ENCODE data around the gene CYP27B1. TPM values are rescaled to one million over a fixed set of nuclear protein-coding genes. Genes with fewer than 3 reads are reported as not detected.
A peak's percentile ranks its signal among the peaks of the same experiment; 100 is the strongest.
"Not testable (repeated sequence)": the region's sequence is repeated elsewhere in the genome, so short reads cannot be mapped to it uniquely, and the experiment has no call there.

Gene CYP27B1
- total RNA-seq, 2 experiments from 2014 or later = 6.9 to 7.1 TPM

DNA sequence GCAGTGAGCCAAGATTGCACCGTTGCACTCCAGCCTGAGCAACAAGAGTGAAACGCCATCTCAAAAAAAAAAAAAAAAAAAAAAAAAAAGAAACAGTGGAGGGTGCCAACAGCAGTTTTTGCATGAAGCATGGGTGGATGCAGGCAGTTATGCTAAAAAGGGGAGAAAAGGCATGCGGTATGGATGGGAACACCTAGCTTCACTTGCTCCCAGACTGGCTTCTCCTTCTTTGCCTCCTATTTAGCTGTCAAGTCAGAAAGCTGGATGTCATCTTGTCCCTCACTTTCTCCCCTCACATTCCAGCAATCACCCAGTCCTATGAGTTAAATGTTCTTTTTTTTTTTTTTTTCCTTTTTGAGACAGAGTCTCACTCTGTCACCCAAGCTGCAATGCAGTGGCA lies 8.2 kb upstream of the CYP27B1 start:
- no peak overlapping the region for H3K4me3 ChIP-seq (ENCODE audit: low read depth, low read length, poor library complexity, severe bottlenecking)
- no peak overlapping the region for H3K27ac ChIP-seq (ENCODE audit: low read depth, low read length, poor library complexity, severe bottlenecking)
- CTCF ChIA-PET (ENCODE audit: unreplicated experiment) = no interaction called here
- peaks cover 12% of the 10 kb centered on the region; the same call in 1 of the 2 replicates for H3K79me2 ChIP-seq (ENCODE audit: insufficient read depth, low read depth, low read length)
- no peak for DNase-seq (ENCODE audit: low spot score)
- H3K9me2 ChIP-seq (ENCODE audit: insufficient read depth, low read length) = no peaks in the 10 kb centered on the region
- no peaks in the 10 kb centered on the region for H3K9me3 ChIP-seq (ENCODE audit: low read length)
- peaks cover 25% of the 10 kb centered on the region for H3K4me1 ChIP-seq (ENCODE audit: insufficient read depth, low read length, poor library complexity, severe bottlenecking)
- no peak overlapping the region for H2AFZ ChIP-seq (ENCODE audit: low read length)
- BruUV-seq (replicated peaks) = no TSS peak
- H3K4me2 ChIP-seq (ENCODE audit: low read length) = no peak overlapping the region
- intact Hi-C loops (cut with micrococcal nuclease; ENCODE audit: unreplicated experiment) = no loop called here
- TF ChIP-seq EZH2phosphoT487 (IDR thresholded peaks at IDR 0.05; ENCODE audit: borderline replicate concordance, low read depth, low read length) = no peak
- TF ChIP-seq, protein P1, sequence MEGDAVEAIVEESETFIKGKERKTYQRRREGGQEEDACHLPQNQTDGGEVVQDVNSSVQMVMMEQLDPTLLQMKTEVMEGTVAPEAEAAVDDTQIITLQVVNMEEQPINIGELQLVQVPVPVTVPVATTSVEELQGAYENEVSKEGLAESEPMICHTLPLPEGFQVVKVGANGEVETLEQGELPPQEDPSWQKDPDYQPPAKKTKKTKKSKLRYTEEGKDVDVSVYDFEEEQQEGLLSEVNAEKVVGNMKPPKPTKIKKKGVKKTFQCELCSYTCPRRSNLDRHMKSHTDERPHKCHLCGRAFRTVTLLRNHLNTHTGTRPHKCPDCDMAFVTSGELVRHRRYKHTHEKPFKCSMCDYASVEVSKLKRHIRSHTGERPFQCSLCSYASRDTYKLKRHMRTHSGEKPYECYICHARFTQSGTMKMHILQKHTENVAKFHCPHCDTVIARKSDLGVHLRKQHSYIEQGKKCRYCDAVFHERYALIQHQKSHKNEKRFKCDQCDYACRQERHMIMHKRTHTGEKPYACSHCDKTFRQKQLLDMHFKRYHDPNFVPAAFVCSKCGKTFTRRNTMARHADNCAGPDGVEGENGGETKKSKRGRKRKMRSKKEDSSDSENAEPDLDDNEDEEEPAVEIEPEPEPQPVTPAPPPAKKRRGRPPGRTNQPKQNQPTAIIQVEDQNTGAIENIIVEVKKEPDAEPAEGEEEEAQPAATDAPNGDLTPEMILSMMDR (conservative IDR thresholded peaks at IDR 0.05; ENCODE audit: low read length) = no peak
- no peaks in the 10 kb centered on the region for H4K20me1 ChIP-seq (ENCODE audit: insufficient read depth, low read length)
- POLR2A ChIA-PET = interaction anchor here (0.8 kb wide), 1 partner anchor 19 kb away, joined by 4 read pairs; no protein-coding TSS in a partner anchor
- H3K36me3 ChIP-seq (ENCODE audit: insufficient read depth, low read length) = peaks cover 9% of the 10 kb centered on the region; the same call in 1 of the 2 replicates

DNA sequence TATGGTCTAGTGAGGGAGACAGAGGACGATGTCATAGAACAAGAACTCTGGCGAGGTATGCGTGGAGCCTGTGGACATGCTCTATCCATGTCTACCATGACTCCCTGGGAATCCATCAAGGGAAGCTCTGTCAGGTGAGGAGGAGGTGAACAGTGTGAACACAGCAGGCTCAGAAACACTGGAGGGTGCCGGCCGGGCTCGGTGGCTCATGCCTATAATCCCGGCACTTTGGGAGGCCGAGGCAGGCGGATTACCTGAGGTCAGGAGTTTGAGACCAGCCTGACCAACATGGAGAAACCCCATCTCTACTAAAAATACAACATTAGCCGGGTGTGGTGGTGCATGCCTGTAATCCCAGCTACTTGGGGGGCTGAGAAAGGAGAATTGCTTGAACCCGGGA lies 7.8 kb upstream of the CYP27B1 start:
- Histone ChIP-seq H3K36me3 (ENCODE audit: insufficient read depth, low read length) (peaks cover 13% of the 10 kb centered on the region), H3K79me2 (ENCODE audit: insufficient read depth, low read depth, low read length) (peaks cover 12% of the 10 kb centered on the region; the same call in 1 of the 2 replicates), H3K4me1 (ENCODE audit: insufficient read depth, low read length, poor library complexity, severe bottlenecking) (peaks cover 25% of the 10 kb centered on the region)
- BruUV-seq (replicated peaks); H4K20me1 ChIP-seq (ENCODE audit: insufficient read depth, low read length); H3K9me2 ChIP-seq (ENCODE audit: insufficient read depth, low read length); POLR2A ChIA-PET; H3K4me2 ChIP-seq (ENCODE audit: low read length); H3K4me3 ChIP-seq (ENCODE audit: low read depth, low read length, poor library complexity, severe bottlenecking); H3K27ac ChIP-seq (ENCODE audit: low read depth, low read length, poor library complexity, severe bottlenecking); CTCF ChIA-PET (ENCODE audit: unreplicated experiment); H3K9me3 ChIP-seq (ENCODE audit: low read length); intact Hi-C loops (cut with micrococcal nuclease; ENCODE audit: unreplicated experiment); H2AFZ ChIP-seq (ENCODE audit: low read length); DNase-seq (ENCODE audit: low spot score): not testable (repeated sequence)

DNA sequence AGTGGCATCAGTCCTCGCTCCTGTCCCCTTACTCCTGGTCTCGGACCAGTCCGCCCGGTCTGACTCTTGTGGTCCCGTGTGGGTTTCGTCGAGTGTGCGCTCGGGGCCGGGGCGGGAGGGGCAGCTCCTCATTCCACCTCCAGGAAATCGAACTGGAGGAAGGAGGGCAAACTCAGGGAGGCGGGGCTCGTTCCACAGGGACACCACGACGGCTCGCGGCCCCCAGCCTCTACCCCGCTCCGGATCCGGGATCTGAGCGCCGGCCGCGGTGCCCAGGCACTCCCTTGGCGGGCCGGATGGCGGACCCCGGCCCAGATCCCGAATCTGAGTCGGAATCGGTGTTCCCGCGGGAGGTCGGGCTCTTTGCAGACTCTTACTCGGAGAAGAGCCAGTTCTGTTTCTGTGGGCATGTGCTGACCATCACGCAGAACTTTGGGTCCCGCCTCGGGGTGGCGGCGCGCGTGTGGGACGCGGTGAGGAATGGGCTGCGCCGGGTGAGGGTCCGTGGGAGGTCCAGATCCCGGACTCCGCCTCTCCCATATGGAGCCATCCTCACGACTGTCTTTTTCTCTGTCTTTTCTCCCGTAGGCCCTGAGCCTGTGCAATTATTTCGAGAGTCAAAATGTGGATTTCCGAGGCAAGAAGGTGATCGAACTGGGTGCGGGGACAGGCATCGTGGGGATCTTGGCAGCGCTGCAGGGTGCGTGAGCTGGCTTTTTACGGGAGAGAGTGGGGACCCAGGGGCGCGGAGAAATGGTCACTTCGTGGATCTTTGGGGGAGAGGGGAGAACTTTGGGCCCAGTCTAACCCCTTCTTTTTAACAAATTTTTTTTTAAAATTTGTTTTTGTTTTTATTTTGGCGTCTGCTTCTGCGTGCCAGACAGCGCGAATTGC lies 5.8 kb upstream of the CYP27B1 start, which contains the start of gene EEF1AKMT3:
TSS of gene EEF1AKMT3 (plus strand) at position 186 of the 894 bp plus-strand sequence. CDS start at position 297, 111 bp downstream.
- ChIA-PET CTCF (ENCODE audit: unreplicated experiment) (interaction anchor here (0.6 to 0.7 kb wide), 2 partner anchors 13 to 249 kb away, joined by 3 to 10 read pairs; no protein-coding TSS in a partner anchor), POLR2A (interaction anchor here (0.9 to 1.3 kb wide), 7 partner anchors 9 to 27 kb away, joined by 3 to 5 read pairs (median 3); partner anchors contain the start of gene TSFM)
- Histone ChIP-seq H3K9me2 (ENCODE audit: insufficient read depth, low read length) (no peaks in the 10 kb centered on the region), H3K27ac (ENCODE audit: low read depth, low read length, poor library complexity, severe bottlenecking) (peak within 1 kb of the TSS; percentile 70), H4K20me1 (ENCODE audit: insufficient read depth, low read length) (no peaks in the 10 kb centered on the region), H3K36me3 (ENCODE audit: insufficient read depth, low read length) (peaks cover 31% of the 10 kb centered on the region), H3K4me2 (ENCODE audit: low read length) (peak within 1 kb of the TSS; percentile 83), H3K79me2 (ENCODE audit: insufficient read depth, low read depth, low read length) (peaks cover 12% of the 10 kb centered on the region; the same call in 1 of the 2 replicates), H3K4me3 (ENCODE audit: low read depth, low read length, poor library complexity, severe bottlenecking) (peak within 1 kb of the TSS; percentile 81), H3K4me1 (ENCODE audit: insufficient read depth, low read length, poor library complexity, severe bottlenecking) (peaks cover 25% of the 10 kb centered on the region), H3K9me3 (ENCODE audit: low read length) (no peaks in the 10 kb centered on the region), H2AFZ (ENCODE audit: low read length) (peak within 1 kb of the TSS; percentile 94)
- no peak for TF ChIP-seq EZH2phosphoT487 (IDR thresholded peaks at IDR 0.05; ENCODE audit: borderline replicate concordance, low read depth, low read length)
- TF ChIP-seq, protein P1 (conservative IDR thresholded peaks at IDR 0.05; ENCODE audit: low read length) = no peak
- intact Hi-C loops (cut with micrococcal nuclease; ENCODE audit: unreplicated experiment) = no loop called here
- no peak for DNase-seq (ENCODE audit: low spot score)
- no TSS peak for BruUV-seq (replicated peaks)
